PC-3 (cell line): ENCODE data around the gene KDM4B. TPM values are rescaled to one million over a fixed set of nuclear protein-coding genes. Genes with fewer than 3 reads are reported as not detected.
A peak's percentile ranks its signal among the peaks of the same experiment; 100 is the strongest.
"Not testable (repeated sequence)": the region's sequence is repeated elsewhere in the genome, so short reads cannot be mapped to it uniquely, and the experiment has no call there.

Experiments
- ATAC-seq: fragments of 200-7000 bp; cut with Tn5 transposase; 2 replicates; pipeline ENCODE4 v1.9.1; 2020; ENCODE audit warnings: mild to moderate bottlenecking, moderate library complexity
- BruUV-seq: library from RNA; stranded (reverse); fragments of 400-500 nt; replicated peaks from 2 replicates; lab custom pipeline; 2021; lab: Mats Ljungman, UMichigan
- CTCF ChIA-PET: fragments of 300-600 bp; sonication (Branson Sonifier 250); formaldehyde crosslinking; loops from one replicate; lab custom pipeline; 2022; ENCODE audit warnings: antibody characterized with exemption; lab: Charles Lee
- POLR2A ChIA-PET: fragments of 300-600 bp; sonication (Branson Sonifier 250); formaldehyde crosslinking; loops from one replicate; lab custom pipeline; 2022; ENCODE audit warnings: antibody characterized with exemption; ENCODE audit not compliant: unreplicated experiment; lab: Charles Lee
- DNase-seq: peaks from one replicate; pipeline ENCODE4 v3.0.0-alpha.2; 2015
- H2AFZ ChIP-seq: fragments of 300-600 bp; sonication (generic); 2 replicates; pipeline ENCODE4 v1.6.0; 2016; ENCODE audit warnings: antibody characterized with exemption, low read length
- H3F3A ChIP-seq: fragments of 300-600 bp; sonication (generic); one replicate; pipeline ENCODE4 v1.6.0; 2017; ENCODE audit warnings: antibody characterized with exemption, low read length, control low read depth, mild to moderate bottlenecking; ENCODE audit not compliant: unreplicated experiment
- H3K27ac ChIP-seq: fragments of 300-600 bp; sonication (generic); 2 replicates; pipeline ENCODE4 v1.5.1; 2016; ENCODE audit warnings: mild to moderate bottlenecking, low read length
- H3K27me3 ChIP-seq: fragments of 300-600 bp; sonication (generic); 2 replicates; pipeline ENCODE4 v1.6.1; 2016; ENCODE audit warnings: low read length, mixed read lengths
- H3K36me3 ChIP-seq: fragments of 300-600 bp; sonication (generic); 2 replicates; pipeline ENCODE4 v1.6.1; 2016; ENCODE audit warnings: low read depth, mixed run types, low read length, mixed read lengths
- H3K4me1 ChIP-seq: fragments of 300-600 bp; sonication (generic); 2 replicates; pipeline ENCODE4 v1.5.1; 2016; ENCODE audit warnings: low read length; ENCODE audit not compliant: insufficient read depth
- H3K4me2 ChIP-seq: fragments of 300-600 bp; sonication (generic); 2 replicates; pipeline ENCODE4 v1.6.0; 2016; ENCODE audit warnings: low read length
- H3K4me3 ChIP-seq: fragments of 300-600 bp; sonication (generic); 2 replicates; pipeline ENCODE4 v1.5.1; 2016; ENCODE audit warnings: mild to moderate bottlenecking, low read length, mixed read lengths
- H3K79me2 ChIP-seq: fragments of 300-600 bp; sonication (generic); 2 replicates; pipeline ENCODE4 v1.6.1; 2017; ENCODE audit warnings: low read length, mixed read lengths
- H3K9ac ChIP-seq: fragments of 300-600 bp; sonication (generic); 2 replicates; pipeline ENCODE4 v1.6.0; 2016; ENCODE audit warnings: mild to moderate bottlenecking, low read length
- H3K9me2 ChIP-seq: fragments of 300-600 bp; sonication (generic); replicated peaks from 2 replicates; pipeline ENCODE4 v1.6.1; 2016; ENCODE audit warnings: mixed run types, low read length, mixed read lengths
- H3K9me3 ChIP-seq: fragments of 300-600 bp; sonication (generic); 2 replicates; pipeline ENCODE4 v1.6.1; 2016; ENCODE audit warnings: low read length, mixed read lengths
- H4K20me1 ChIP-seq: fragments of 300-600 bp; sonication (generic); 2 replicates; pipeline ENCODE4 v1.6.1; 2016; ENCODE audit warnings: low read length, mixed read lengths
- EZH2 ChIP-seq: fragments of 300-600 bp; sonication (generic); IDR thresholded peaks from one replicate; pipeline ENCODE4 v1.6.1; 2017; ENCODE audit warnings: antibody characterized with exemption, mild to moderate bottlenecking, low read length; ENCODE audit not compliant: unreplicated experiment
- EZH2phosphoT487 ChIP-seq: fragments of 300-600 bp; sonication (generic); IDR thresholded peaks from 2 replicates; pipeline ENCODE4 v1.6.1; 2018; ENCODE audit warnings: mild to moderate bottlenecking, antibody characterized with exemption, low read length, borderline replicate concordance
- intact Hi-C: fragments of 100-400 bp; cut with micrococcal nuclease; formaldehyde crosslinking; loops from 2 replicates; pipeline ENCODE4 v1.9.0; 2023
- total RNA-seq: library from RNA; depleted of rRNA; stranded (reverse); fragments of >200 nt; gene quantifications from 2 replicates; pipeline ENCODE4 v1.2.3, GENCODE V29; 2014
- TF ChIP-seq, protein P1 (sequence below): fragments of 300-600 bp; sonication (generic); conservative IDR thresholded peaks from 2 replicates; pipeline ENCODE4 v1.5.1; 2017; ENCODE audit warnings: antibody characterized with exemption, low read depth, mild to moderate bottlenecking, low read length

The KDM4B gene
- total RNA-seq, 1 experiment from 2014 or later = 19.8 TPM

DNA sequence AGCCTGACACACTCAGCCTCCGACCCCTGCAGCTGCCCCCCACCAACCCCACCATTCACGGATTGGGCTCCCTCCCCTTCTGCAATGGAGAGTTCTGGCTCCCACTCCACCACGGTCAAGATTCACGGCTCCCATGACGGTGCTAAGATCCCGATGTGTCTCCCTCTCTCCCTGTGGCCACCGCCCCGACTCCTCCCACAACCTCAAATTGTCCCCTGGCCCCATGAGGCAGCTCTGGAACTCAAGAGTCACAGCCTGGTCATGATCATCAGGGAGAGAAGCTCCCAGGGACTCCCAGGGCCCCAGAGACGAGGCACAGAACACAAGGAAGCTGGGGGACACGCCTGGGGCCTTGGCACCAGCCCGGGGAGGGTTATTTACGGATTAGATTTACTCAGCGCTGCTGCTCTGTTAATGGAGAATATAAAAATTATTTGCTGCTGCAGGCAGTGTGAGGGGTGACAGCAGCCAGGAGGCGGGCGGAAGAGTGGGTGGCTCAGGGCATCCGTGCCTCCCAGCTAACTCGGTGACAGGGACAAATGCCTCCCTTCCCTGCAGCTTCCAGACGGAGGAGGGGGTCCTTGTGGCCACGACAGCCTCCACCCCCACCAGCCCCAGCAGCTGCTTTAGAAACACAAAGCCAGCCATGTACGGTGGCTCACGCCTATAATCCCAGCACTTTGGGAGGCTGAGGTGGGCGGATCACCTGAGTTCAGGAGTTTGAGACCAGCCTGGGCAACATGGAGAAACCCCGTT is 187.5 kb downstream of the KDM4B start:
- no peaks in the 10 kb centered on the region for H3K79me2 ChIP-seq
- no peak overlapping the region for H3K9ac ChIP-seq
- H3K4me2 ChIP-seq = no peak overlapping the region
- H2AFZ ChIP-seq = no peak overlapping the region
- H3K9me2 ChIP-seq = no peaks in the 10 kb centered on the region
- H3K36me3 ChIP-seq = no peaks in the 10 kb centered on the region
- no peaks in the 10 kb centered on the region for H4K20me1 ChIP-seq
- no TSS peak for BruUV-seq
- TF ChIP-seq EZH2phosphoT487 (no peak), EZH2 (no peak)
- TF ChIP-seq, protein P1, sequence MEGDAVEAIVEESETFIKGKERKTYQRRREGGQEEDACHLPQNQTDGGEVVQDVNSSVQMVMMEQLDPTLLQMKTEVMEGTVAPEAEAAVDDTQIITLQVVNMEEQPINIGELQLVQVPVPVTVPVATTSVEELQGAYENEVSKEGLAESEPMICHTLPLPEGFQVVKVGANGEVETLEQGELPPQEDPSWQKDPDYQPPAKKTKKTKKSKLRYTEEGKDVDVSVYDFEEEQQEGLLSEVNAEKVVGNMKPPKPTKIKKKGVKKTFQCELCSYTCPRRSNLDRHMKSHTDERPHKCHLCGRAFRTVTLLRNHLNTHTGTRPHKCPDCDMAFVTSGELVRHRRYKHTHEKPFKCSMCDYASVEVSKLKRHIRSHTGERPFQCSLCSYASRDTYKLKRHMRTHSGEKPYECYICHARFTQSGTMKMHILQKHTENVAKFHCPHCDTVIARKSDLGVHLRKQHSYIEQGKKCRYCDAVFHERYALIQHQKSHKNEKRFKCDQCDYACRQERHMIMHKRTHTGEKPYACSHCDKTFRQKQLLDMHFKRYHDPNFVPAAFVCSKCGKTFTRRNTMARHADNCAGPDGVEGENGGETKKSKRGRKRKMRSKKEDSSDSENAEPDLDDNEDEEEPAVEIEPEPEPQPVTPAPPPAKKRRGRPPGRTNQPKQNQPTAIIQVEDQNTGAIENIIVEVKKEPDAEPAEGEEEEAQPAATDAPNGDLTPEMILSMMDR = no peak
- no peaks in the 10 kb centered on the region for H3F3A ChIP-seq
- ChIA-PET POLR2A (no interaction called here), CTCF (no interaction called here)
- no peaks in the 10 kb centered on the region for H3K27me3 ChIP-seq
- peak; percentile 54 for ATAC-seq
- no peak overlapping the region for H3K4me3 ChIP-seq
- H3K27ac ChIP-seq = no peak overlapping the region
- no peak for DNase-seq
- H3K9me3 ChIP-seq = no peaks in the 10 kb centered on the region
- H3K4me1 ChIP-seq = no peaks in the 10 kb centered on the region
- intact Hi-C loops = no loop called here

DNA sequence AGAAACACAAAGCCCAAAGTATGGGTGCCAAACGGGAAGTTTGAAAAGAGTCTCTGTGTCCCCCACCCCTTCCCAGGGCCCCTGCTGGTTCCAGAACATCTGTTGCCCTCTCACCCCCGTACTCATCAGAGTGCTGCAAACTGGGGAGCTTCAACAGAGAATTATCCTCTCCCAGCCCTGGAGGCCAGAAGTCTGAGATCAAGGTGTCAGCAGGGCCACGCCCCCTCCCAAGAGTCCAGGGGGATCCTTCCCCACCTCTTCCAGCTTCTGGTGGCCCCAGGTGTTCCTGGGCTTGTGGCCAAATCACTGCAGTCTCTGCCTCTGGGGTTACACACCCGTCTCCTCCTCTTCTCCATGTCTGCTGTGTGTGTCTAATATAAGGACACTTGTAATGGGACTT is 188.3 kb downstream of the KDM4B start:
- CTCF ChIA-PET = no interaction called here
- no peak for ATAC-seq
- no peak overlapping the region for H3K9ac ChIP-seq

DNA sequence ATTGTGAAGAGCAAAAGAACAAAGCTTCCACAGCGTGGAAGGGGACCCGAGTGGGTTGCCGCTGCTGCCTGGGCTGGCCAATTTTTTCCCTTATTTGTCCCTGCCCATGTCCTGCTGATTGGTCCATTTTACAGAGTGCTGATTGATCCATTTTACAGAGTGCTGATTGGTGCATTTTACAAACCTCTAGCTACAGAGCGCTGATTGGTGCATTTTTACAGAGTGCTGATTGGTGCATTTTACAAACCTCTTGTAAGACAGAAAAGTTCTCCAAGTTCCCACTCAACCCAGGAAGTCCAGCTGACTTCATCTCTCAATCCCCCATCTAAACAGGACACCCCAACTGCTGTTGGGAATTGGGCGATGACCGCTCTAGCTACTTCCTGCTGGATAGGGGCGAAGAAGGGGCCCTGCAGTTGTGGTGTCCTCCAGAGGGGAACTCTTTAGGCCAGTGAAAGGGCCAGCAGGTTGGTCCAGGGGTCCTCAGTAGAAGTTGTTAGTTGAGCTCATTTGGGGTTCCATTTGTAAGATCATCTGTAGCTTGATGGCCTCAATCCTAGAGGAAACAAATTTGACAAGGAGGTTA is 189.7 kb downstream of the KDM4B start:
- DNase-seq, H3K4me1 ChIP-seq, H3K9ac ChIP-seq, ATAC-seq, H3F3A ChIP-seq, H3K27ac ChIP-seq, intact Hi-C loops, H3K4me3 ChIP-seq, CTCF ChIA-PET, POLR2A ChIA-PET, H3K4me2 ChIP-seq, H3K9me2 ChIP-seq, H3K36me3 ChIP-seq, H3K79me2 ChIP-seq, H2AFZ ChIP-seq, H3K27me3 ChIP-seq, BruUV-seq, H4K20me1 ChIP-seq, H3K9me3 ChIP-seq: not testable (repeated sequence)

More for the DNA sequence above, 188.3 kb downstream of the KDM4B start:
- Histone ChIP-seq H3K4me2 (no peak overlapping the region), H3K36me3 (no peaks in the 10 kb centered on the region), H3K9me2 (no peaks in the 10 kb centered on the region), H3F3A (no peaks in the 10 kb centered on the region), H3K27me3 (no peaks in the 10 kb centered on the region), H3K79me2 (no peaks in the 10 kb centered on the region), H2AFZ (no peak overlapping the region), H3K4me3 (no peak overlapping the region), H4K20me1 (no peaks in the 10 kb centered on the region), H3K9me3 (no peaks in the 10 kb centered on the region), H3K27ac (no peak overlapping the region), H3K4me1 (no peaks in the 10 kb centered on the region)
- no peak for TF ChIP-seq EZH2phosphoT487
- TF ChIP-seq, protein P1 = no peak
- TF ChIP-seq EZH2 = no peak
- BruUV-seq = no TSS peak
- POLR2A ChIA-PET = no interaction called here
- DNase-seq = no peak
- intact Hi-C loops = no loop called here

DNA sequence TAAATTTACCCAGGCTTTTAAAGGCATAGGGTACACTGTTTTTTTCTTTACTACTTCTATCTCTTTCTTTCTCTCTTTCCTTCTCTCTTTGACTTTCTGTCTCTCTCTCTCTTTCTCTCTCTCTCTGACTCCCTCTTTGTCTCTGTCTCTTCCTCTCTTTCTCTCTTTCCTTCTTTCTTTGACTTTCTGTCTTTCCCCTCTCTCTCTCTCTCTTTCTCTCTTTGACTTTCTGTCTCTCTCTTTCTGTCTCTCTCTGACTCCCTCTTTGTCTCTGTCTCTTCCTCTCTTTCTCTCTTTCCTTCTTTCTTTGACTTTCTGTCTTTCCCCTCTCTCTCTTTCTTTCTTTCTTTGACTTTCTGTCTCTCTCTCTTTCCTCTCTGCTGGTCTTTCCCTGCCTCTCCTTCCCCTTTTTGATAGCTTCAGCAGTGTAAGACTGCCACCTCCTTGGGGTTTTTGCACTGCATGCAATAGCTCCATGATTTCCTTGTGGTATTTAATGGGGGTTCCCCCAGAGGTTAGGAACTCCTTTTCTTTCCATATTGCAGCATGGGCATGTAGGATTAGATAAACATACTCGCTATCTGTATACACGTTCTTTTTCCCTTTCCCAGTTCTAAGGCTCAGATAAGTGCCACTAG is 191.4 kb downstream of the KDM4B start:
- ATAC-seq, H2AFZ ChIP-seq, POLR2A ChIA-PET, intact Hi-C loops, H3K4me2 ChIP-seq, BruUV-seq, H3K27me3 ChIP-seq, H3K9ac ChIP-seq, H3K4me3 ChIP-seq, H3F3A ChIP-seq, H3K36me3 ChIP-seq, H3K9me3 ChIP-seq, H3K9me2 ChIP-seq, H3K79me2 ChIP-seq, CTCF ChIA-PET, DNase-seq, H3K4me1 ChIP-seq, H4K20me1 ChIP-seq, H3K27ac ChIP-seq: not testable (repeated sequence)
